ENCODE measurements around the gene NFASC.

The NFASC gene

DNA sequence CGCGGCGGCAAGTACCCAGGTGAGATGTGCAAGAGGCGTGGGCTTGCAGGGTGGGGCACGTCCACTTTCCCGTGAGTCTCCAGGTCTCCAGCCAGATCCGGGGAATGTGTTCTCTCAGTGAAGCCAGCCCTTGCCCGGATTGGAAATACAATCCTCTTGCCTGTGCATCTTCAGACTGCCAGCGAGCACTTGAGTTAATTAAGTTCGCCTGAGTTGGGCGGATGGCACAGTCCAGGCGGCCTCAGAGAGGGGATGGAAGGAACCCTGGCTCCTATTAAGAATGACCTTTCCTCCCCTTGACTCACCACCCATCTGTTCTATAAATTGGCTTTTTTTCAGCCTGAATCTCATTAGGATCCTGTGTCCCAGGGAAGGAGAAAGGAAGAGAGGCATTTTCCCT lies 139.0 kb downstream of the NFASC start:
- no peak for DNase-seq (ENCODE audit: low spot score)

GRCh38 chr1:205012391-205013140 lies 141.9 kb downstream of the NFASC start:
- no peak for DNase-seq (ENCODE audit: low spot score)

DNA sequence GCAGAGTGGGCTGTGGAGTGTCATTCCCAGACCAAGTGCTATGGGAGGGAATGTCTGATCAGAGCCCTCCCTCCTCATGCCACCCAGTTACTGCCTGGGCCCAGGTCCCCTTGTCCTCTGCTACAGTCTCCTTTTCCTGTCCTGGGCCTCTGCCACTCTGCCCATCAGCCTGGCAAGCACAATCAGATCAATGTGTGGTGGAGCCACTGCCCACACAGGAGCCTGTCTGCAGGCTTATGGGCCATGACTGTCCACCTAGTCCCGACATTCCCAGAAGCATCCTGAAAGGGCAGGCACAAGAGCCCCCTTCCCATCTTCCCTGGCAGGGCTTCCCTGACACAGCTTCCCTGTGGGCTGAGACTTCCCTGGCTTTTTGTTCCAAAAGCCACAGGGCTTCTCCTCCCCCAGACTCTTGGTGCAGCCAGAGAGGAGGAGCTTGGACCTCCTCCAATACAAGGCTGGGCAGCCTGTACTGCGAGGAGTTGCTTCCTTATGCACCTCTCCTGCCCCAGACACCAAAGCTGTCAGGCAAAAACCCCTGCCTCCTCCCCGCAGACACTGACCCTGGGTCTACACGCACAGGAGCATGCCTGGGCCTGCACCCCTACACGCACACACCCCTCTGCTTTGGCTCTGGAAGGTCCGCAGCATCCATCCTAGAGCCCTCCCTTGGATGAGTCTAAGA lies 143.2 kb downstream of the NFASC start:
- DNase-seq (ENCODE audit: low spot score) = no peak

DNA sequence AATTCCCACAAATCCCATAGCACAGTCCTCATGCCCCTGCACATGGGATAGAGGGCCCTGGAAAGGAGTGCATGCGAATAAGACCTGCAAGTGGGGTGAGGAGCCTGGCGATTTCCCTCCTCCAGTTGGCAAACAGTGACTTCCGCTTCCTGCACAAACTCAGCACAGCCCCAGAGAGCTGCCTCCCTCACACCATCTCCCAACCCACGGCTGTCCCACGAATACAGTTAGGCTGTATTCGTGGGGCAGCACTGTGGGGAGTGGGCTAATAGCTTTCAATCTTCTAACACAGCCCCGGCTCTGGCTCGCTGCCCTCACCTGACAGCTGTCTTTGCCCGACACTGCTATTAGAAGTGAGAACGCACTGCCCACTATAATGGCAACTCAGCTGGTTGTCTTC lies 144.1 kb downstream of the NFASC start:
- no peak for DNase-seq (ENCODE audit: low spot score)

GRCh38 chr1:205015241-205015640 lies 144.6 kb downstream of the NFASC start:
- DNase-seq (ENCODE audit: low spot score) = no peak

DNA sequence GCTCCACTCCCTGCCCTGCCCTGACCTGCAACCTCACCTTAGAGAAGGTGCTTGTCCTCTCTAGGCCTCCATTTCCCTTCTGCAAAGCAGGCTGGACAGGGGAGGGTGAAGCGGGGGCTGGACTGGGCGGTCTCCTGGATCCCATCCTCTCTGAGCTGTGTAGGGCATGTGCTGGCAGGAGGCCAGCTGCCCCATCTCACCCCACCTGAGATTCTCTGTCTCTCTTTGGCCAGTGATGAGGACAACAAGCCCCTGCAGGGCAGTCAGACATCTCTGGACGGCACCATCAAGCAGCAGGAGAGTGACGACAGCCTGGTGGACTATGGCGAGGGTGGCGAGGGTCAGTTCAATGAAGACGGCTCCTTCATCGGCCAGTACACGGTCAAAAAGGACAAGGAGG lies 145.4 kb downstream of the NFASC start:
- DNase-seq (ENCODE audit: low spot score) = no peak

GRCh38 chr1:205016584-205016983 lies 145.9 kb downstream of the NFASC start:
- DNase-seq (ENCODE audit: low spot score) = no peak

DNA sequence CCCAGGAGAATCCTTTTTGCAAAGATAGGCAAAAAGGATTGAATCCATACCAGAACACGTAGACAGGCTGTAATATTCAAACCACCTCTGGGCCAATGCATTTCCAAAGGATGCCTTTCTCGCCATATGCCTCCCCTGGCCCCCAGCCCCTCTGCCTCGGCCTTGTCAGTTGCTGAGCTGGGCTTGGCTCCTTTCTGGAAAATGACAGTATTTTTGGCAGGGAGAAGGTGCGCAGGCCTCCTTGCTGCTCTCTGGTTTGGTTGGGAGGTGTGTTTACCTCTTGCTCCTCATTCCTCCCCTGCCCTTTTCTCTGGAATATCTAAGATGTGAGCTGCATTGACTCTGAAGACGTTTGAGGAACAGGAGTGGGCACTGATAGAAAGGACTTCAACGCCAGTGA lies 146.3 kb downstream of the NFASC start:
- DNase-seq (ENCODE audit: low spot score) = no peak

GRCh38 chr1:205017766-205018165 lies 147.1 kb downstream of the NFASC start:
- DNase-seq (ENCODE audit: low spot score) = no peak

DNA sequence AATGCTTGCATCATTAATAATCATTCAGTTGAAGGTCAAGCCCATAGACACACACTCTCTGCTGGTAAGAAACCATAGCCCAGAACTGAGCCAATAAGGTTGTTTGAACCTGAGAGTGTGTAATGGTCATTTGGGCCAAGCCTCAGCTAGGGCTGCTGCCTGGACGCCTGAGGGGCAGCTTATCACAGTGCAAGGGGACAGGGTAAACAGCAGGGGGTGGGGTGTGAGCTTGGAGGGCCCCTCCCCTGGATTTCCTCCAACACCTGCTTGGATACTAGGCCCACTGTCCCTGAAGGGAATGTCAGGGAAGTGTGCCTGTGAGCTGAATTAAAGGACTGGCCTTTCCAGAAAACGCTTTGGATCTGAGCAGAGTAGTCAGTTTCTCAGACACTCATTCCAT lies 147.7 kb downstream of the NFASC start:
- no peak for DNase-seq (ENCODE audit: low spot score)

GRCh38 chr1:205020466-205020865 lies 149.8 kb downstream of the NFASC start:
- no peak for DNase-seq (ENCODE audit: low spot score)

GRCh38 chr1:205024679-205025078 lies 154.0 kb downstream of the NFASC start:
- DNase-seq (ENCODE audit: low spot score) = no peak

GRCh38 chr1:205025239-205025638 lies 154.6 kb downstream of the NFASC start:
- no peak for DNase-seq (ENCODE audit: low spot score)

DNA sequence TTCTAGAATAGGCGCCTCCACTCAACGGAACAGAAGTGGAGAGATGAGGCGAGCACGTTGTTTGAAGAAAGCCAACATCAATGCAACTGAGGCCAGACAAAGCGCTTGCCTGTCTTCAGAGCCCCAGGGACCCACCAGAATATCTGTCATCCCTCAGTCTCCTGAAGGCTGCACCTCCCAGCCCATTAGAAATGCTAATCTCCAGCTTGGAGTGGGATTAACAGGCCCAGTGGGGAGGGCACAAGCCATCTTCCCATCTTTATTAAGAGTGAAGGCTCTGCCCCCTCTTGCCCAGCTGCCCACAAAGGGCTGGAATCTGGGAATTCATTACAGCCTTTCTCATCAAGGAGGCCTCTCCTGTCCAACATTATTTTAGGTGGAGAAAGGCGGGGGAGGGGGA lies 155.5 kb downstream of the NFASC start:
- DNase-seq (ENCODE audit: low spot score) = no peak

- DNase-seq (ENCODE audit: low spot score) = no peak
These were observed 157.7 kb downstream of the NFASC start for GRCh38 chr1:205028390-205028789.

DNA sequence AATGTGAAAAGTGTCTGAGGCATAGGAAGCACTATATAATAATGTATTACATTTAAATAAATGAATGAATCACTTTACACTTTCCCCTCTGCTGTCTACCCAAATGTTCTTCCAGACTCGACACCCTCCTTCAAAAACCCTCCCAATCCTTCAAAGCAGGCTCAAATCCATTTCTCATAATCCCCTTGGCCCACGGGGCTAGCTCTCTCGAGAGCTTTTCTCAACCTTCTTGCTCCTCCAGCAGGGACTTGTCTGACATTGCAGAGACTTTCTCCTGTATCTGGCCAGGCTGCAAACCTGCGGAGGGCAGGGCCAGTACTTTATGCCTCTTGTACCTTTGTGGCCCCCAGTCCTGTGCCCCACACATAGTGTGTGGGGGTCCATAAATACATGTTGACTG lies 158.3 kb downstream of the NFASC start:
- no peak for DNase-seq (ENCODE audit: low spot score)

DNA sequence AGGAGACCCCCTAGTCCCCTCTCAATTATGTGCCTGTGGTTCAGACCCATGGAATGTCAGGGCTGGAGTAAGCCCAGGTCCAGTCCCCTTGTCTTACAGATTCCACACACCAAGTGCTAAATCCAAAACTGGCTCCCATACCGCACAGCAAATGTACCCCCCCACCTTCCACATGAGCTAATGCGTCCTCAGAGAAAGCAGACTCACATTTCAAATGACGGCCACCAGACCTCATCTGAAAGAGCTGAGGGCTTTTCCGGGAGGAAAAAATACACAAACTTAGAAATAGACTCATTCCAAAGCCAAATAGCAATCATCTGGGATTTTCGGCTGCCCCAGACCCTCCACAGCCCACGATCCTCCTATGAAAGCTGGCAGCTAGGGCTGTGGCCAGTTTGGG lies 159.6 kb downstream of the NFASC start:
- no peak for DNase-seq (ENCODE audit: low spot score)

GRCh38 chr1:205030896-205031295 lies 160.2 kb downstream of the NFASC start:
- DNase-seq (ENCODE audit: low spot score) = no peak

DNA sequence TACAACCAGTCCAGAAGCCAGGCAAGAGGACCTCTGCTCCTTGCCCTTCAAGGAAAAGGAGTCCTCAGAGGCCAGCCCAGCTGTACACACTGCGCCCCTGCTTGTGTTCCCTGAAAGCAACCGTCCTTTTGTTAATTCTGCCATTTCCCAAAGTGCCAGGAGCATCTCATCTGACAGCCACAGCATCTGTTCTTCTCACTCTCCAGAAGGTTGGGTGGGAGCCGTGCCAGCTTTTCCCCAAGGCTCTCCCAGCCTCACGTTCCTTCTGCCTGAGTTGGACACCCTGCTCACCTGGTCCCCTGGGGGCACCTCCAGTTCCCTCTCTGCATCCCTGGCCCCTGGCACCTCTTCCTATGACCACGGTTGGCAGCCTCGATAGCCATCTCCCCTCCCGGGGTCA lies 161.8 kb downstream of the NFASC start:
- no peak for DNase-seq (ENCODE audit: low spot score)

DNA sequence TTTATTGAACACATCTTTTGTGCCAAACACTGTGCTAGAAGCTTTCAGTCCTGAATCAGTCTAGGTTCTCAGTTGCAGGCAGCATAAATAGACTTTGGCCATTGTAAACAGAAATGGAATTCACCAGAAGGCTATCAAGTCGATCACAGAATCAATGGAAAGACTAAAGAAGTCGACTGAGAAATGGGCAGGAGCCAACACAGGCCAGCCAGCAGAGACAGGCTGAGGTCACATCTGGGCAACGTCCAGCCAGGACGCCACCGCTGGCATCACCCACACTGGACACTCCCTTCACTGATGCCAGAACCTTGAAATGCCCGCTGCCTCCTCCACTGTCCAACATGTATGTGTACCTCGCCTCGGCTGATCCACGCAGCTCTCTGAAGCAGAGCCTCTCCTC lies 166.9 kb downstream of the NFASC start:
- no peak for DNase-seq (ENCODE audit: low spot score)

- no peak for DNase-seq (ENCODE audit: low spot score)
These were observed 167.6 kb downstream of the NFASC start for GRCh38 chr1:205038132-205038786.

- no peak for DNase-seq (ENCODE audit: low spot score)
These were observed 170.5 kb downstream of the NFASC start for GRCh38 chr1:205041001-205041715.
